Measurements from ENCODE around the gene SOX12. TPM values are rescaled to one million over a fixed set of nuclear protein-coding genes. Genes with fewer than 3 reads are reported as not detected.
A peak's percentile ranks its signal among the peaks of the same experiment; 100 is the strongest.

Gene SOX12
- total RNA-seq, 1 experiment from 2014 or later = 14.7 TPM

GRCh38 chr20:368915-369314 lies 43.6 kb downstream of the SOX12 start:
- intact Hi-C loops (cut with micrococcal nuclease; ENCODE audit: unreplicated experiment) = no loop called here
- CTCF ChIA-PET = interaction anchor here (1.8 kb wide), 1 partner anchor 11 kb away, joined by 6 read pairs; no protein-coding TSS in a partner anchor

GRCh38 chr20:370151-370600 lies 44.8 kb downstream of the SOX12 start:
- CTCF ChIA-PET = interaction anchor here (1.1 to 2.2 kb wide), 4 partner anchors 10 to 62 kb away, joined by 3 to 16 read pairs (median 5); no protein-coding TSS in a partner anchor
- Histone ChIP-seq H3K36me3 (ENCODE audit: control insufficient read depth, insufficient read depth, low read length) (no peaks in the 10 kb centered on the region), H3K4me3 (ENCODE audit: low read depth, low read length) (no peak overlapping the region), H3K9me3 (no peaks in the 10 kb centered on the region), H3K27me3 (replicated peaks; ENCODE audit: control insufficient read depth, insufficient read depth, low read length) (no peaks in the 10 kb centered on the region), H3K4me1 (peaks cover 84% of the 10 kb centered on the region)
- Mint-ChIP-seq H3K27me3 (ENCODE audit: insufficient read depth, unreplicated experiment) (no peaks in the 10 kb centered on the region), H3K27ac (ENCODE audit: unreplicated experiment) (peak overlapping the region; percentile 99), H3K36me3 (ENCODE audit: insufficient read depth, unreplicated experiment) (peaks cover 35% of the 10 kb centered on the region), H3K9me3 (ENCODE audit: unreplicated experiment) (no peaks in the 10 kb centered on the region), H3K4me1 (ENCODE audit: low read depth, unreplicated experiment) (peaks cover 73% of the 10 kb centered on the region), H3K4me3 (ENCODE audit: unreplicated experiment) (peak overlapping the region; percentile 59)
- intact Hi-C loops (cut with micrococcal nuclease; ENCODE audit: unreplicated experiment) = loop anchor here (1.0 to 2.0 kb wide), 3 partner anchors 10 to 32 kb away; partner anchors contain the start of gene TRIB3
- BruUV-seq (replicated peaks) = no TSS peak
- DNase-seq = peak; percentile 85
- POLR2A ChIA-PET = interaction anchor here (0.6 to 4.0 kb wide), 4 partner anchors 11 to 38 kb away, joined by 4 to 75 read pairs (median 7); partner anchors contain the start of genes RBCK1 and TRIB3
- TF ChIP-seq CTCF (IDR thresholded peaks at IDR 0.05; ENCODE audit: insufficient read depth in 1 of 2, low read depth in 1 of 2, low read length in 1 of 2, severe bottlenecking in 1 of 2, unreplicated experiment in 1 of 2) = no peak

More at GRCh38 chr20:368915-369314, 43.6 kb downstream of the SOX12 start:
- Histone ChIP-seq H3K36me3 (ENCODE audit: control insufficient read depth, insufficient read depth, low read length) (no peaks in the 10 kb centered on the region), H3K4me1 (peaks cover 94% of the 10 kb centered on the region), H3K9me3 (no peaks in the 10 kb centered on the region), H3K27me3 (replicated peaks; ENCODE audit: control insufficient read depth, insufficient read depth, low read length) (no peaks in the 10 kb centered on the region), H3K4me3 (ENCODE audit: low read depth, low read length) (no peak overlapping the region)
- Mint-ChIP-seq H3K9me3 (ENCODE audit: unreplicated experiment) (no peaks in the 10 kb centered on the region), H3K27me3 (ENCODE audit: insufficient read depth, unreplicated experiment) (no peaks in the 10 kb centered on the region), H3K27ac (ENCODE audit: unreplicated experiment) (peak overlapping the region; percentile 99), H3K4me1 (ENCODE audit: low read depth, unreplicated experiment) (peaks cover 85% of the 10 kb centered on the region), H3K4me3 (ENCODE audit: unreplicated experiment) (peak overlapping the region; percentile 59), H3K36me3 (ENCODE audit: insufficient read depth, unreplicated experiment) (peaks cover 48% of the 10 kb centered on the region)
- BruUV-seq (replicated peaks) = no TSS peak
- no peak for DNase-seq
- POLR2A ChIA-PET = interaction anchor here (0.6 to 0.7 kb wide), 2 partner anchors 13 to 54 kb away, joined by 5 to 8 read pairs; no protein-coding TSS in a partner anchor
- no peak for TF ChIP-seq CTCF (IDR thresholded peaks at IDR 0.05; ENCODE audit: insufficient read depth in 1 of 2, low read depth in 1 of 2, low read length in 1 of 2, severe bottlenecking in 1 of 2, unreplicated experiment in 1 of 2)

- H3K36me3 ChIP-seq (ENCODE audit: control insufficient read depth, insufficient read depth, low read length) = no peaks in the 10 kb centered on the region
- CTCF ChIA-PET = interaction anchor here (0.6 to 2.2 kb wide), 6 partner anchors 9 to 107 kb away, joined by 4 to 16 read pairs (median 6); no protein-coding TSS in a partner anchor
- Mint-ChIP-seq H3K27ac (ENCODE audit: unreplicated experiment) (peak overlapping the region; percentile 99), H3K9me3 (ENCODE audit: unreplicated experiment) (no peaks in the 10 kb centered on the region), H3K27me3 (ENCODE audit: insufficient read depth, unreplicated experiment) (no peaks in the 10 kb centered on the region), H3K36me3 (ENCODE audit: insufficient read depth, unreplicated experiment) (peaks cover 30% of the 10 kb centered on the region), H3K4me3 (ENCODE audit: unreplicated experiment) (peak overlapping the region; percentile 66), H3K4me1 (ENCODE audit: low read depth, unreplicated experiment) (peaks cover 66% of the 10 kb centered on the region)
- H3K4me1 ChIP-seq = peaks cover 74% of the 10 kb centered on the region
- peak in 1 of 2 experiments; percentile 64 for DNase-seq
- no peak overlapping the region for H3K4me3 ChIP-seq (ENCODE audit: low read depth, low read length)
- TSS peak; percentile 78 for BruUV-seq (replicated peaks)
- TF ChIP-seq CTCF (IDR thresholded peaks at IDR 0.05; ENCODE audit: insufficient read depth in 1 of 2, low read depth in 1 of 2, low read length in 1 of 2, severe bottlenecking in 1 of 2, unreplicated experiment in 1 of 2) = no peak
- intact Hi-C loops (cut with micrococcal nuclease; ENCODE audit: unreplicated experiment) = loop anchor here (1.0 to 2.0 kb wide), 3 partner anchors 9 to 31 kb away; partner anchors contain the start of gene TRIB3
- no peaks in the 10 kb centered on the region for H3K27me3 ChIP-seq (replicated peaks; ENCODE audit: control insufficient read depth, insufficient read depth, low read length)
- POLR2A ChIA-PET = interaction anchor here (1.2 to 4.0 kb wide), 6 partner anchors 9 to 37 kb away, joined by 4 to 75 read pairs (median 14); partner anchors contain the start of genes NRSN2, RBCK1 and TRIB3
- no peaks in the 10 kb centered on the region for H3K9me3 ChIP-seq
Measured at GRCh38 chr20:370977-371754, 45.8 kb downstream of the SOX12 start.

Measured in Caco-2 (cell line).